ENCODE results near the gene GATA6.

Gene GATA6

GRCh38 chr18:22191346-22191695 lies 21.9 kb downstream of the GATA6 start:
- TF ChIP-seq FOXP2 (optimal IDR thresholded peaks at IDR 0.05; ENCODE audit: borderline replicate concordance, extremely low read depth, extremely low read length, insufficient read depth), result no peak
- no peak for TF ChIP-seq POLR2AphosphoS5 (IDR thresholded peaks at IDR 0.05; ENCODE audit: low read depth, low read length)
- no peak for TF ChIP-seq REST (IDR thresholded peaks at IDR 0.05; ENCODE audit: insufficient read depth in 1 of 2, low read depth in 2 of 2, low read length in 2 of 2)
- TF ChIP-seq TAF1 (IDR thresholded peaks at IDR 0.05; ENCODE audit: borderline replicate concordance, insufficient read depth, low read length), result no peak

DNA sequence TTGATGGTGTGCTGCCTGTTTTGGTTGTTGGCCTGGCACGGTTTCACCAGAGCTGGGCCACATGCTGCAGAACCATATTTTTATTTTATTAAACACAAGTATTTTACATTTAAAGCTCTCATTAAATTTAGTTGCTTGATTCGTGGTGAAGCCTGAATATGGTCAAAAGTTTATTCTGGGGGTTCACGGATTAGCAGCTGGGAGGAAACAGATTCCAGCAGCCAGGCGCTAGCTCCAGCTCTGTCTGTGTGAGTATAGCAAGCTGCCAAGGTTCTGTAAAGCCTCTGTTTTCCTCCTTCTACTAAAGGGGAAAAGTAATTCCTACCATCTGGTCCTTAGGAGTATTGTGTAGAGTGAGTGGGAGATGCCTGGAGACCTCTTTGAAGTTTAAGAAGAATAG lies 22.5 kb downstream of the GATA6 start:
- no peak for TF ChIP-seq REST (IDR thresholded peaks at IDR 0.05; ENCODE audit: insufficient read depth in 1 of 2, low read depth in 2 of 2, low read length in 2 of 2)
- TF ChIP-seq SIN3A (IDR thresholded peaks at IDR 0.05; ENCODE audit: borderline replicate concordance, insufficient read depth, low read length), result no peak
- TF ChIP-seq TAF1 (IDR thresholded peaks at IDR 0.05; ENCODE audit: borderline replicate concordance, insufficient read depth, low read length), result no peak
- no peak for TF ChIP-seq FOXP2 (optimal IDR thresholded peaks at IDR 0.05; ENCODE audit: borderline replicate concordance, extremely low read depth, extremely low read length, insufficient read depth)
- TF ChIP-seq POLR2AphosphoS5 (IDR thresholded peaks at IDR 0.05; ENCODE audit: low read depth, low read length), result no peak

DNA sequence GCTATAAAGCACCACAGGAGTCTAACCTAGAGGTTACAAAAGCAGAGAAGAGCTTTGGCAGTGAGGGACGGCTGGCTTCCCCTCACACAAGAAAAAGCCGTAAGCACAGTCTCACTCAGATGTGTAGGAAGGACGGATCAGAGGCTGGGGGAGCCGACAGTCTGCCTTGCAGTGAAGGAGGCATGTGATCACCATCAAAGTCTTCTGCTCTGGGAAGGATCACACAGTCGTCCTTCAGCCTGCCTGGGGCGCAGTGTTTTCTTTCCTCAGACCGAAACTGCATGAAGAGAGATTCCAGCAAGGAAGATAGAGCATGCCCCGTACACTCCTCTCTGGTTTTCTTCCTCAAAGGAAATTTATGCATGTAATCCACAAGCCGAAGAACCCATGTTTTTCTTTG lies 24.1 kb downstream of the GATA6 start:
- no peak for TF ChIP-seq SIN3A (IDR thresholded peaks at IDR 0.05; ENCODE audit: borderline replicate concordance, insufficient read depth, low read length)
- no peak for TF ChIP-seq POLR2AphosphoS5 (IDR thresholded peaks at IDR 0.05; ENCODE audit: low read depth, low read length)
- TF ChIP-seq REST (IDR thresholded peaks at IDR 0.05; ENCODE audit: insufficient read depth in 1 of 2, low read depth in 2 of 2, low read length in 2 of 2), result no peak
- no peak for TF ChIP-seq TAF1 (IDR thresholded peaks at IDR 0.05; ENCODE audit: borderline replicate concordance, insufficient read depth, low read length)
- TF ChIP-seq FOXP2 (optimal IDR thresholded peaks at IDR 0.05; ENCODE audit: borderline replicate concordance, extremely low read depth, extremely low read length, insufficient read depth), result no peak

DNA sequence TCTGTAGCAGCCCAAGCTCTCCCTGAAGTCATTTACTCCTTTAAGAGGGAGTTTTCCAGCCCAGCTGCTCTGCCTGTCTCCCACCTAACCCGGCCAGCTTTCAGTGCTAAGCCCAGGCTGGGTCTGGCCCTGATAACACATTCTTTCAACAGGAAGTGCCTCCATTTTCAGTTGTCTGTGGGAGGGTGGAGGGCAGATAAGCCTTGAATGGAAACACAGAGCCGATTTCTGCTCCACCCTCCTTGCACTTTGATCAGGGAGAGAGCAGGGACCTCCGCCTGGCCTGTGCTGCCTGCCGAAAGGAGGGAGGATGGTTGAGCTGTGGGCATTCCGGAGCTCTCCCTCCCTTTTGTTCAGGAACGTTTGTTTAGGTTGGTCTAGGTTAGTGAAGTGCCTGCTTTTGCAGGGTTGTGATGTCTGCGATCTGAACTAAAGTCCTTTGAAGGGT lies 24.8 kb downstream of the GATA6 start:
- TF ChIP-seq SIN3A (IDR thresholded peaks at IDR 0.05; ENCODE audit: borderline replicate concordance, insufficient read depth, low read length) (no peak), TAF1 (IDR thresholded peaks at IDR 0.05; ENCODE audit: borderline replicate concordance, insufficient read depth, low read length) (no peak), FOXP2 (optimal IDR thresholded peaks at IDR 0.05; ENCODE audit: borderline replicate concordance, extremely low read depth, extremely low read length, insufficient read depth) (no peak), POLR2AphosphoS5 (IDR thresholded peaks at IDR 0.05; ENCODE audit: low read depth, low read length) (no peak), REST (IDR thresholded peaks at IDR 0.05; ENCODE audit: insufficient read depth in 1 of 2, low read depth in 2 of 2, low read length in 2 of 2) (no peak)

GRCh38 chr18:22195052-22195451 lies 25.7 kb downstream of the GATA6 start:
- no peak for TF ChIP-seq SIN3A (IDR thresholded peaks at IDR 0.05; ENCODE audit: borderline replicate concordance, insufficient read depth, low read length)
- TF ChIP-seq POLR2AphosphoS5 (IDR thresholded peaks at IDR 0.05; ENCODE audit: low read depth, low read length), result no peak
- TF ChIP-seq REST (IDR thresholded peaks at IDR 0.05; ENCODE audit: insufficient read depth in 1 of 2, low read depth in 2 of 2, low read length in 2 of 2), result no peak
- TF ChIP-seq TAF1 (IDR thresholded peaks at IDR 0.05; ENCODE audit: borderline replicate concordance, insufficient read depth, low read length), result no peak
